Stimulated activated CD8-positive, alpha-beta memory T cell treated with anti-CD3 and anti-CD28 coated beads, Interleukin-12 subunit alpha, Interleukin-12 subunit beta, amount 100 ng/mL, for 24 hours (primary cell): ENCODE measurements around the gene FAM210A.
"Not testable (repeated sequence)": the region's sequence is repeated elsewhere in the genome, so short reads cannot be mapped to it uniquely, and the experiment has no call there.

Source experiments
- DNase-seq: peaks from one replicate; pipeline ENCODE4 v3.0.0-alpha.2; 2020; ENCODE audit errors: extremely low read depth

Gene FAM210A

GRCh38 chr18:13700153-13700552, 26.2 kb downstream of the FAM210A start:
- no peak for DNase-seq

GRCh38 chr18:13696961-13697360, 29.4 kb downstream of the FAM210A start:
- DNase-seq = no peak

DNA sequence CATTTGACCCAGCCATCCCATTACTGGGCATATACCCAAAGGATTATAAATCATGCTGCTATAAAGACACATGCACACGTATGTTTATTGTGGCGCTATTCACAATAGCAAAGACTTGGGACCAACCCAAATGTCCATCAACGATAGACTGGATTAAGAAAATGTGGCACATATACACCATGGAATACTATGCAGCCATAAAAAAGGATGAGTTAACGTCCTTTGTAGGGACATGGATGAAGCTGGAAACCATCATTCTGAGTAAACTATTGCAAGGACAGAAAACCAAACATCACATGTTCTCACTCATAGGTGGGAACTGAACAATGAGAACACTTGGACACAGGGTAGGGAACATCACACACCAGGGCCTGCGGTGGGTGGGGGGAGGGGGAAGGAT, 31.0 kb downstream of the FAM210A start:
- not testable (repeated sequence) for DNase-seq

- DNase-seq = not testable (repeated sequence)
These were observed 36.3 kb downstream of the FAM210A start for GRCh38 chr18:13690060-13690459.

DNA sequence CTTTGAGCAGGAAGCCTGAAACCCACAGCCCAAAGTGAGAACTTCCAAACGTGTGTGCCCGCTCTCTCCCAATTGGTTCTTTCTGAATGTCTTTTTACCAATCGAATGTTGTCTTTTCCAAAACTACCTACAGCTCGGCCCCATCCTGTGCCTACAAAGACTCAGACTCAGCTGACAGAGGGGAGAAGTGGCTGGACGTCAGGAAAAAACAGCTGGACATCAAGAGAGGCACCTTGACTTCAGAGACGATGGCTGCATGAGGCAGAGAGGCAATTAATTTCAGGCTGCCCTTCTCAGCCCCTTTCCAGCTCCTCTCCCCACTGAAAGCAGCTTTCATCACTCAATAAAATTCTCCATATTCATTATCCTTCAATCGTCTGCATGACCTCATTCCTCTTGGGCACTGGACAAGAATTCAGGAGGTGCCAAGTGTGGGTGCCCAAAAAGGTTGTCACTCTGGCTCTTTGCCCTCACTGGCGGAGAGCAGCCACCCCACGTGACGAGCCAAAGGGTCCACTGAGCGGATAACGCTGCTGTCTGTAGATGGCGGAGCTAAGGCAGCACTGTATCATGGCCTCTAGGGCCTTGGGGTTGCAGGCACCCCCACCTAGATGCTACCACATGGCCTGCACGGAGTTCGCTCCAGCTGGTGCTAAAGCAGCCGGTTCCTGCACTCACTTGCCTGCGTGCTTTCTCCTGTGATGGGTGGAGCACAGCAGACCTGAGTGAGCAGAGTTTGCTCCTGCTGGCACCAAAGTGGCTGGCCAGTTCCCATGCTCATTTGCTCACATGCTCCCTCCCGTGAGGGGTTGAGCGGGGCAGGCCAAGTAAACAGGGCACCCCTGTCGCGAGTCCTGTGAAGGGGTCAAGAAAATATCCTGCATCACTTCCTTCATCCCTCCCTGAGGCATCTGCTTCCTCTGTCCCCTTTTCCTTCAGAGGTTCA, 37.9 kb downstream of the FAM210A start:
- no peak for DNase-seq

GRCh38 chr18:13684546-13684945, 41.8 kb downstream of the FAM210A start:
- DNase-seq = no peak

DNA sequence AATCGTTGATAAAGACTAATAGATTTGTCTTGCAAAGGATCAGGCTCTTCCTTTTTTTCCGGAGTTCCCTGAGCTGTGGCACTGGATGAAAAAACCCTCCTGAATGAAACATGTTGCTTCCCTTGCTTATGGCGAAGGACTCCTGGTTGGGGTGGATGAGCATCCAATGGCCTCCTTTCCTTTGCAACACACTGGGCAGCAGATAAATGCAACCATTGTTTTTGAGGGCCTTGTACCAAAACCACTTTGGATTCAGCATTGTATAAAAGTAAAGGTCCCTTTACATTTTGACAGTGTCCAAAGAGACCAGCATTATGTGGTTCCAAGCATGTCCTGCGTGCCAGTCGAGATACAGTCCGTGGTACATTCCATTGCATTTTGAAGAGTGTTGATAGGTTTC, 44.7 kb downstream of the FAM210A start:
- DNase-seq = no peak

DNA sequence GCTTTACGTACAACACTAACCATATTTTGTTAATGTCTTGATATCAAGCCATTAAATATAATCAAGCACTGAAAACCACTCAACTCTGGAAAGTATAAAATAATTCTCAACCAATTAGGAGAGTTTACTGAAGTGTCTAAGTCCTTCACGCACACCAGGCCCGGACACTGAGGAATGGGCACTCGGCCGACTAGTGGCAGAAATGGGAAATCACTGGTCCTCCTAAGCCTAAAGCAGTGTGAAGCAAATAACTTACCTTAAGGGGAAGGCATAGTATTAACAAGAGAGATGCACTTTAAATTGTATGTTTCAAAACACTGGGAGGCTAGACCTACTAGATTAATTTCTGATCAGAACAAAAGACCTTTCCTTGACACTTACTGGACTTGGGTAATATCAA, 45.7 kb downstream of the FAM210A start:
- no peak for DNase-seq

DNA sequence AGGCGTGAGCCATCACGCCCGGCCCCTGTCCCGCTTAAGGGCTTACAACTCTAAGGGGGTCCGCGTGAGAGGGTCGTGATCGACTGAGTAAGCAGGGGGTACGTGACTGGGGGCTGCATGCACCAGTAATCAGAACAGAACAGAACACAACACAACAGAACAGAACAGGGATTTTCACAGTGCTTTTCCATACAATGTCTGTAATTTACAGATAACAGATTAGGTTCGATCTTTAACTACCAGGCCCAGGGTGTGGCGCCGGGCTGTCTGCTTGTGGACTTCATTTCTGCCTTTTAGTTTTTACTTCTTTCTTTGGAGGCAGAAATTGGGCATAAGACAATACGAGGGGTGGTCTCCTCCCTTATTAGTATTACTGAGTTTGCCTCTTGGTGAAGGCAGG, 49.0 kb downstream of the FAM210A start:
- not testable (repeated sequence) for DNase-seq

GRCh38 chr18:13676471-13676870, 49.9 kb downstream of the FAM210A start:
- DNase-seq = no peak

DNA sequence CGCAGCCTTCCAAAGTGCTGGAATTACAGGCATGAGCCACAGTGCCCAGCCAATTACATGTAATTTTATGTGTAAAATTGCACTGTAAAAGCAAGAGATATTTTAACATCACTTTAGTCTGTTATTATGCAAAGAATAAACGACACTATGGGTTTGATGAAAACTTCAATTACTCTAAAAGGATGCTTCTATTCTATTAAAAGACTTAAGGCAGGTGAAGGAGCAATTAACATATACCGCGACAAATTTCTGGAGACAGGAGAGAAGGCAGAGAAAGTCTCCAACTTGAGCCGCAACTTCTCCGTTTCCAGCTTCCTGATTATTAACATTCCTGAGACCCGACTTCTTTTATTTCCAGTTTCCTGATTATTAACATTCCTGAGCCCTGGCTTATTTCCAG, 53.7 kb downstream of the FAM210A start:
- no peak for DNase-seq

GRCh38 chr18:13661779-13662256, 64.5 kb downstream of the FAM210A start:
- no peak for DNase-seq

DNA sequence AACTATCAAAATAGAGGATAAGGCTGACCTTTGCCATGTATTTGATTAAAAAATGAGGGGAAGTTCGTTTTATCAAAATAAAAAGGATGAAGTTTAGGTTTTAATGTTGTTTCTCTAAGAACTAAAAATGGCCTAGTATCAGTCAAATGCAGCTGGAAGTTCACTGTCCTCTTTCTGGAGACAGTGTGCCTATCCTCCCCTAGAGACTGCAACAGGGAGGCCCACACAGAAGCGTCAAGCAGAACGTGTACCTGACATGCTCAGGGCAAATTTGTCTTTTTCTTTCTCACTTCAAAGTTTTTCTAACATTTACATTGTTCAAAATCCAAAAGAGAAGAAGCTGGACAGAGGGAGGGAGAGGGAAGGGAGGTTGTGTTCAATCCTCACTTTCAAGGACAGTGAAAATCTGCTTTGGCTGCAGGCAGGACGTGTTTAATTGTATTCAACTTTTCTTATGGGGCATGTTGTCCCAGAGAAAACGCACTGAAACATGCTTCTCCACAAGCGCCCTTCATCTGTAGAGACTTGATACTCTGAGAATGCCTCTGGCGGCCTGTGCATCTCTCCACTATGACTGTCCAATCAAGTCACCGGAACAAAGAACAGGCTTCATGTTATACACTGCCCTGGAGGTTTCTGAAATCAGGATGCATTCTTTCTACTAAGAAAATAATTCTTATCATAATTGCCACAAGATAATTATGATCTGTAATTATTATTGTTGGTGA, 65.1 kb downstream of the FAM210A start:
- DNase-seq = no peak

GRCh38 chr18:13660510-13660909, 65.8 kb downstream of the FAM210A start:
- no peak for DNase-seq

DNA sequence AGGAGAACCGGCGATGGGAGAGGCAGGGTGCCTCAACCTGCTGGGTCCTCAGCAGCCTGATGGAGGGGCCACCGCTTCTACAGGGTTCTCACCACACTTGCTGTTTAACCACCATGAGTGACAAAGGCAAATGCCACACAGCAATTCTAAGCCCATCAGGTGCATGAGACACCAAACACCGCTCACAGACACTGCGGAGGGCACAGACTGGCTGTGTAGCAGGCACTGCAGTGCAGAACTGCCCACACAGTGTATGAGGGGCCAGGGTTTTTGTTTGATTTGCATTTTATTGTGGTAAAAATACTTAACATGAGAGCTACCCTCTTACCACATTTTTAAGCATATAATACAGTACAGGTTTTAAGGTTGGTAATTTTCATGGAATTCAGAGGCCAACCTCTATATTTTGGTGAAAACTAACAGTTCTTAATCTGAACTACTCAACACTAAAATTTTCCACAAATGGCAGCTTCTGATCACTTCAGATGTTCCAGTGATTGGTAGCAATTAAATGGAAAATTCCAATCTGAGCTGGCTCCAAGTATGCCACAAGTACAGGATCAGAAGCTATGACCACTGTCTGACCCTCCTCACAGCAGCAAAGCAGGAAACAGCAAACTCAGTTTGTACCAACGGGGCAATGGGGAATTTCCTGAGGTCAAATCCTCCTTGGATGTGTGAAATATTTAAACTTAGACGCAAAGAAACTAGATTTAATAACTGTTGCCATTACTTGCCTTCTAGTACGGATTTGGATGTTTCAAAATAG, 67.7 kb downstream of the FAM210A start:
- DNase-seq = no peak

GRCh38 chr18:13657974-13658373, 68.4 kb downstream of the FAM210A start:
- DNase-seq = no peak

- DNase-seq = no peak
These were observed 72.5 kb downstream of the FAM210A start for GRCh38 chr18:13653746-13654433.

- DNase-seq = no peak
These were observed 76.7 kb downstream of the FAM210A start for GRCh38 chr18:13649397-13650390.

GRCh38 chr18:13647761-13648160, 78.6 kb downstream of the FAM210A start:
- no peak for DNase-seq

- no peak for DNase-seq
These were observed 79.7 kb downstream of the FAM210A start for GRCh38 chr18:13646633-13647032.
